GM21515 (cell line): Measurements from ENCODE around the gene TSC22D3.

Experiments used
- ATAC-seq: cut with Tn5 transposase; IDR thresholded peaks from one replicate; pipeline ENCODE4 v1.9.1; 2021; ENCODE audit not compliant: unreplicated experiment

TSC22D3 gene

GRCh38 chrX:107760304-107761077 lies 15.1 kb downstream of the TSC22D3 start:
- no peak for ATAC-seq

- ATAC-seq, result no peak
These were observed 17.3 kb downstream of the TSC22D3 start for GRCh38 chrX:107758231-107758766.

GRCh38 chrX:107755721-107756120 lies 19.9 kb downstream of the TSC22D3 start:
- no peak for ATAC-seq

- ATAC-seq, result no peak
These were observed 22.4 kb downstream of the TSC22D3 start for GRCh38 chrX:107753187-107753586.

- ATAC-seq, result no peak
These were observed 22.9 kb downstream of the TSC22D3 start for GRCh38 chrX:107752714-107753113.

- no peak for ATAC-seq
These were observed 23.5 kb downstream of the TSC22D3 start for GRCh38 chrX:107752043-107752442.

GRCh38 chrX:107750861-107751445 lies 24.6 kb downstream of the TSC22D3 start:
- no peak for ATAC-seq

- ATAC-seq, result no peak
These were observed 25.3 kb downstream of the TSC22D3 start for GRCh38 chrX:107750263-107750662.

- no peak for ATAC-seq
These were observed 27.1 kb downstream of the TSC22D3 start for GRCh38 chrX:107748506-107748905.

- ATAC-seq, result no peak
These were observed 27.9 kb downstream of the TSC22D3 start for GRCh38 chrX:107747596-107748161.

- no peak for ATAC-seq
These were observed 30.7 kb downstream of the TSC22D3 start for GRCh38 chrX:107744868-107745267.

- ATAC-seq, result no peak
These were observed 31.6 kb downstream of the TSC22D3 start for GRCh38 chrX:107743995-107744394.

- no peak for ATAC-seq
These were observed 32.8 kb downstream of the TSC22D3 start for GRCh38 chrX:107742700-107743191.

GRCh38 chrX:107741404-107741790 lies 34.2 kb downstream of the TSC22D3 start:
- ATAC-seq, result peak; percentile 17

- no peak for ATAC-seq
These were observed 36.0 kb downstream of the TSC22D3 start for GRCh38 chrX:107739541-107739940.

- no peak for ATAC-seq
These were observed 36.8 kb downstream of the TSC22D3 start for GRCh38 chrX:107738768-107739167.

GRCh38 chrX:107738272-107738671 lies 37.3 kb downstream of the TSC22D3 start:
- ATAC-seq, result no peak

GRCh38 chrX:107736781-107737531 lies 38.6 kb downstream of the TSC22D3 start:
- no peak for ATAC-seq

- no peak for ATAC-seq
These were observed 40.9 kb downstream of the TSC22D3 start for GRCh38 chrX:107734646-107735045.

- no peak for ATAC-seq
These were observed 41.9 kb downstream of the TSC22D3 start for GRCh38 chrX:107733686-107734085.

GRCh38 chrX:107731831-107732502 lies 43.6 kb downstream of the TSC22D3 start:
- ATAC-seq, result no peak
